Activated CD4-positive, alpha-beta T cell treated with anti-CD3 and anti-CD28 coated beads, Interleukin-2, amount 10 ng/mL, durations not matched to agents 7 days and 5 days (primary cell): ENCODE data around the gene HOOK2. TPM values are rescaled to one million over a fixed set of nuclear protein-coding genes. Genes with fewer than 3 reads are reported as not detected.
"Not testable (repeated sequence)": the region's sequence is repeated elsewhere in the genome, so short reads cannot be mapped to it uniquely, and the experiment has no call there.

ENCODE experiments used
- CTCF ChIA-PET: fragments of 350-600 bp; sonication (Branson Sonifier 250); formaldehyde crosslinking; loops from one replicate; lab custom pipeline; 2021; ENCODE audit warnings: antibody characterized with exemption; lab: Charles Lee
- POLR2A ChIA-PET: fragments of 350-600 bp; sonication (Branson Sonifier 250); formaldehyde crosslinking; loops from one replicate; lab custom pipeline; 2021; ENCODE audit warnings: antibody characterized with exemption; lab: Charles Lee
- DNase-seq: peaks from one replicate; pipeline ENCODE4 v3.0.0-alpha.2; 2020
- H3K27ac Mint-ChIP-seq: one replicate; pipeline ENCODE4 v1.8.0; 2021; ENCODE audit warnings: mild to moderate bottlenecking, moderate library complexity, mixed read lengths
- H3K27me3 Mint-ChIP-seq: one replicate; pipeline ENCODE4 v1.8.0; 2021; ENCODE audit warnings: mixed read lengths
- H3K36me3 Mint-ChIP-seq: one replicate; pipeline ENCODE4 v1.8.0; 2021; ENCODE audit warnings: low read depth, mixed read lengths
- H3K4me1 Mint-ChIP-seq: one replicate; pipeline ENCODE4 v1.8.0; 2021; ENCODE audit warnings: mixed read lengths
- H3K4me3 Mint-ChIP-seq: one replicate; pipeline ENCODE4 v1.8.0; 2021; ENCODE audit warnings: mild to moderate bottlenecking, moderate library complexity, mixed read lengths
- H3K9me3 Mint-ChIP-seq: one replicate; pipeline ENCODE4 v1.8.0; 2021; ENCODE audit warnings: mixed read lengths
- microRNA-seq: library from miRNA; unstranded; fragments of <30 nt; microRNA quantifications from one replicate; pipeline ENCODE4 v1.2.0, GENCODE V29; 2021; ENCODE audit warnings: borderline microRNAs expressed, borderline replicate concordance
- total RNA-seq, 2 experiments: library from RNA; stranded (reverse); gene quantifications; one replicate each; pipeline ENCODE4 v1.2.3, GENCODE V29; 2021

The HOOK2 gene
- total RNA-seq, 2 experiments from 2014 or later = 13.9 to 14.0 TPM

DNA sequence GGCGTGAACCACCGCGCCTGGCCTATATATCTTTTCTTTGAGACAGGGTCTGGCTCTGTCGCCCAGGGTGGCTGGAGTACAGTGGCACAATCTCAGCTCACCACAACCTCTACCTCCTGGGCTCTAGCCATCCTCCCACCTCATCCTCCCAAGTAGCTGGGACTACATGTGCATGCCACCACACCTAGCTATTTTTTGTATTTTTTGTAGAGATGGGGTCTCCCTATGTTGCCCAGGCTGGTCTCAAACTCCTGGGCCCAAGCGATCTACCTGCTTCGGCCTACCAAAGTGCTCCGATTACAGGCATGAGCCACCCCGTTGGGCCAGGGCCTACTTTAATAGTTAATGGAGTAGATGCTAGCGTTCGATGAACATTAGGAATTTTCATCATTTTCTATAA, 55.1 kb downstream of the HOOK2 start:
- POLR2A ChIA-PET = no interaction called here
- peaks cover 32% of the 10 kb centered on the region for H3K36me3 Mint-ChIP-seq
- no peaks in the 10 kb centered on the region for H3K27me3 Mint-ChIP-seq
- DNase-seq = no peak
- H3K27ac Mint-ChIP-seq = peak overlapping the region; percentile 87
- H3K4me3 Mint-ChIP-seq = peak overlapping the region; percentile 79
- no peaks in the 10 kb centered on the region for H3K9me3 Mint-ChIP-seq
- CTCF ChIA-PET = interaction anchor here (0.5 to 2.1 kb wide), 2 partner anchors 13 to 1117 kb away, joined by 3 to 6 read pairs; no protein-coding TSS in a partner anchor
- peaks cover 39% of the 10 kb centered on the region for H3K4me1 Mint-ChIP-seq

GRCh38 chr19:12715929-12716328, 59.4 kb downstream of the HOOK2 start:
- ChIA-PET POLR2A (no interaction called here), CTCF (interaction anchor here (1.9 kb wide), 1 partner anchor 18 kb away, joined by 6 read pairs; no protein-coding TSS in a partner anchor)
- H3K9me3 Mint-ChIP-seq = no peaks in the 10 kb centered on the region
- H3K27me3 Mint-ChIP-seq = no peaks in the 10 kb centered on the region
- DNase-seq = no peak
- H3K4me1 Mint-ChIP-seq = peaks cover 19% of the 10 kb centered on the region
- H3K36me3 Mint-ChIP-seq = peaks cover 49% of the 10 kb centered on the region
- H3K27ac Mint-ChIP-seq = no peak overlapping the region
- H3K4me3 Mint-ChIP-seq = no peak overlapping the region

GRCh38 chr19:12715102-12715501, 60.2 kb downstream of the HOOK2 start:
- peaks cover 52% of the 10 kb centered on the region for H3K36me3 Mint-ChIP-seq
- CTCF ChIA-PET = interaction anchor here (1.9 kb wide), 1 partner anchor 19 kb away, joined by 6 read pairs; no protein-coding TSS in a partner anchor

DNA sequence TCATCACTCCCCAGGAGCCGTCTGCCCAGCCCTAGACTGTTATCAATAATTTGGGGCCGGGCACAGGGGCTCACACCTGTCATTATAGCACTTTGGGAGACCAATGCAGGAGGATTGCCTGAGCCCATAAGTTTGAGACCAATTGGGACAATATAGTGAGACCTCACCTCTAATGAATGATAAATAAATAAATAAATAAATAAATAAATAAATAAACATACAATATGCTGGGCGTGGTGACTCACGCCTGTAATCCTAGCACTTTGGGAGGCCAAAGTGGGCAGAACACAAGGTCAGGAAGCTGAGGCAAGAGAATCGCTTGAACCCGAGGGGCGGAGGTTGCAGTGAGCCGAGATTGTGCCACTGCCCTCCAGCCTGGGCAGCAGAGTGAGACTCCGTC, 62.0 kb downstream of the HOOK2 start:
- H3K9me3 Mint-ChIP-seq, H3K4me1 Mint-ChIP-seq, H3K27me3 Mint-ChIP-seq, H3K27ac Mint-ChIP-seq, H3K4me3 Mint-ChIP-seq, DNase-seq, POLR2A ChIA-PET: not testable (repeated sequence)
- CTCF ChIA-PET = interaction anchor here (1.0 to 1.4 kb wide), 2 partner anchors 9 to 45 kb away, joined by 3 read pairs; no protein-coding TSS in a partner anchor
- H3K36me3 Mint-ChIP-seq = peaks cover 47% of the 10 kb centered on the region

More at GRCh38 chr19:12715102-12715501, 60.2 kb downstream of the HOOK2 start:
- Mint-ChIP-seq H3K4me1 (peaks cover 13% of the 10 kb centered on the region), H3K9me3 (no peaks in the 10 kb centered on the region), H3K27me3 (no peaks in the 10 kb centered on the region), H3K4me3 (no peak overlapping the region), H3K27ac (no peak overlapping the region)
- DNase-seq = no peak
- POLR2A ChIA-PET = no interaction called here

Small RNA genes within 50 kb of the gene (microRNA-seq; reads per million reads assigned to microRNA genes)
- not detected for gene MIR5684

Other genes starting within 250 kb of the HOOK2 start
- 10 to 100 TPM; 11.1 to 12.1 TPM for gene ZNF564, start 224.1 kb downstream of the HOOK2 start, total RNA-seq
- 10 to 100 TPM; 15.1 to 15.8 TPM for gene ZNF490, start 164.7 kb downstream of the HOOK2 start, total RNA-seq
- gene ZNF791, start 164.6 kb downstream of the HOOK2 start, total RNA-seq = 10 to 100 TPM; 31.3 to 37.3 TPM
- gene MAN2B1, start 108.8 kb downstream of the HOOK2 start, total RNA-seq = 100 to 1,000 TPM; 130 to 143 TPM
- 10 to 100 TPM; 14.4 to 19.6 TPM for gene WDR83, start 108.7 kb downstream of the HOOK2 start, total RNA-seq
- gene DHPS, start 93.7 kb downstream of the HOOK2 start, total RNA-seq = 100 to 1,000 TPM in 1 of 2 experiments, 10 to 100 TPM in 1; 89.9 to 102 TPM
- not detected for gene GNG14, start 87.6 kb downstream of the HOOK2 start, total RNA-seq
- gene FBXW9, start 78.9 kb downstream of the HOOK2 start, total RNA-seq = 1 to 10 TPM; 5.3 to 5.9 TPM
- gene TNPO2, start 51.6 kb downstream of the HOOK2 start, total RNA-seq = 10 to 100 TPM; 80.5 to 90.7 TPM
- 100 to 1,000 TPM; 222 to 226 TPM for gene TRIR, start 40.9 kb downstream of the HOOK2 start, total RNA-seq
- 10 to 100 TPM; 67.2 to 68.3 TPM for gene GET3, start 38.1 kb downstream of the HOOK2 start, total RNA-seq
- not detected for gene BEST2, start 23.8 kb downstream of the HOOK2 start, total RNA-seq
- gene JUNB, start 15.9 kb upstream of the HOOK2 start, total RNA-seq = 10 to 100 TPM; 66.7 to 78.4 TPM
- 100 to 1,000 TPM; 274 to 288 TPM for gene PRDX2, start 26.2 kb upstream of the HOOK2 start, total RNA-seq
- 10 to 100 TPM; 27.0 to 31.1 TPM for gene THSD8, start 26.5 kb upstream of the HOOK2 start, total RNA-seq
- gene RNASEH2A, start 31.0 kb upstream of the HOOK2 start, total RNA-seq = 10 to 100 TPM; 34.9 to 39.3 TPM
- gene RTBDN, start 59.0 kb upstream of the HOOK2 start, total RNA-seq = not detected
- under 1 TPM; 0.35 to 0.67 TPM for gene MAST1, start 63.0 kb upstream of the HOOK2 start, total RNA-seq
- 10 to 100 TPM; 28.8 to 30.0 TPM for gene DNASE2, start 105.9 kb upstream of the HOOK2 start, total RNA-seq
- under 1 TPM in 1 of 2 experiments, not detected in 1; 0.20 TPM for gene KLF1, start 111.6 kb upstream of the HOOK2 start, total RNA-seq
- 10 to 100 TPM; 35.4 to 41.7 TPM for gene GCDH, start 115.6 kb upstream of the HOOK2 start, total RNA-seq
- gene SYCE2, start 143.7 kb upstream of the HOOK2 start, total RNA-seq = 1 to 10 TPM; 3.2 to 4.5 TPM
- gene FARSA, start 158.2 kb upstream of the HOOK2 start, total RNA-seq = 10 to 100 TPM; 85.7 to 90.6 TPM
- 100 to 1,000 TPM; 726 to 779 TPM for gene CALR, start 163.1 kb upstream of the HOOK2 start, total RNA-seq
- gene RAD23A, start 170.3 kb upstream of the HOOK2 start, total RNA-seq = 100 to 1,000 TPM; 120 to 131 TPM
- gene GADD45GIP1, start 181.7 kb upstream of the HOOK2 start, total RNA-seq = 10 to 100 TPM; 14.9 to 16.5 TPM
- gene DAND5, start 194.0 kb upstream of the HOOK2 start, total RNA-seq = under 1 TPM; 0.15 to 0.20 TPM
- 1 to 10 TPM; 1.2 to 1.5 TPM for gene NFIX, start 219.9 kb upstream of the HOOK2 start, total RNA-seq